NOMO-1 treated with dmso at 0.1 percent for 144 hours (cell line): ENCODE results near the gene ATP6V1G2.

ENCODE experiments used
- DNase-seq: peaks from one replicate; lab custom pipeline; 2025; ENCODE audit not compliant: unreplicated experiment; lab: John Stamatoyannopoulos, UW

The ATP6V1G2 gene

GRCh38 chr6:31548544-31548873 is 2.1 kb upstream of the ATP6V1G2 start:
- no peak for DNase-seq

DNA sequence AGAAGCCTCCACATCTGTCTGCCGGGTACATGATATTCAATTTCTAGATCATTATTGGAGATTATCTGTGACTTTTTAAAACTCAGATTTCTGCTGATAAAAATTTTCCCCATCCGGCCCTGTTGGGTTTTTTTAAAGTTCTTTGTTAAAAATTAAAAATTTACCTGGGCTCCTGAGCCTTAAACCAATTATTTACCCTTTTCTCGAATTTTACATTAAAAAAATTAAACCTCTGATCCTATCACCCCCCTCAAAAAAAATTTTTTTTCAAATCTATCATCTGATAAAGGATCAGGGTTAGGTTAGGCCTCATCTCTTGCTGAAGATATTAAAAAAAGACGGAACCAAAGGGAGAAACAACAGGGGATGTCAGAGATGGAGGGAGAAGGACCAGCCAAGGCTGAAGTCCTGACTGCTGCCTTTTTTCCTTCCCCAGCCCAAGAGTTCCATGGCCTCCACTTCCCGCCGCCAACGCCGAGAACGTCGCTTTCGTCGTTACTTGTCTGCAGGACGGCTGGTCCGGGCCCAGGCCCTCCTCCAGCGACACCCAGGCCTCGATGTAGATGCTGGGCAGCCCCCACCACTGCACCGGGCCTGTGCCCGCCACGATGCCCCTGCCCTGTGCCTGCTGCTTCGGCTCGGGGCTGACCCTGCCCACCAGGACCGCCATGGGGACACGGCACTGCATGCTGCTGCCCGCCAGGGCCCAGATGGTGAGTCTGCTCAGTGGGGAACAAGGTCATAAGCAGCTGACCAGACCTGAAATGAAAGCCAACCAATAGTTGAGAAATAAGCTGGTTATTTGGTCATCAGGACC is 1.5 kb upstream of the ATP6V1G2 start:
- DNase-seq, result no peak

GRCh38 chr6:31546958-31547726 is 734 bp upstream of the ATP6V1G2 start, which contains the start of gene NFKBIL1:
Gene NFKBIL1, plus strand, starts transcription at chr6:31547608. Its CDS starts 87 bp downstream, at chr6:31547695.
- DNase-seq, result peak; percentile 98

DNA sequence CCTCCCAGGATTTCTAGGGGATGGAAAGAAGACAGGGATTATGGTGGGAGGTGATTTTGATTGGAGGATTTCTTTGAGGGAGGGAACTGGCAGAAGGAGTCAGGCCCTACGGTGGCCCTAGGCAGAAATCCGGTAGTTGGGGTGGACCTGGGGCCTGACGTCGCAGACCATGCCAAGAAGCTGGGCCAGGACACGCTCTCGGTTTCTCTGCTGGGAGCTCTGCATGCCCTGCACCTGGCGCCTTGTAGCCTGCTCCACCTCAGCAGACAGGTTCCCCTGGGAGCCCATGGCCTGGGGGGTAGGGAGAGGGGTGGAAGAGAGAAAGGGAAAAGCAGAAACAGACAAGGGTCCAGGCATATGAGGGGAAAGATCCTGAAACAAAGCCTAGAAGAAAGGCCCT is 1.1 kb downstream of the ATP6V1G2 start:
- DNase-seq, result no peak

- DNase-seq, result no peak
These were observed 1.7 kb downstream of the ATP6V1G2 start for GRCh38 chr6:31544676-31545075.

GRCh38 chr6:31543639-31544038 is 2.8 kb downstream of the ATP6V1G2 start:
- DNase-seq, result no peak

- DNase-seq, result peak; percentile 92
These were observed 4.5 kb downstream of the ATP6V1G2 start, which contains the start of gene DDX39B for GRCh38 chr6:31541658-31542521. Gene DDX39B, minus strand, starts transcription at chr6:31542003. Its CDS starts 1,471 bp downstream, at chr6:31540532.

- peak; percentile 69 for DNase-seq
These were observed 5.2 kb downstream of the ATP6V1G2 start for GRCh38 chr6:31541059-31541657.

DNA sequence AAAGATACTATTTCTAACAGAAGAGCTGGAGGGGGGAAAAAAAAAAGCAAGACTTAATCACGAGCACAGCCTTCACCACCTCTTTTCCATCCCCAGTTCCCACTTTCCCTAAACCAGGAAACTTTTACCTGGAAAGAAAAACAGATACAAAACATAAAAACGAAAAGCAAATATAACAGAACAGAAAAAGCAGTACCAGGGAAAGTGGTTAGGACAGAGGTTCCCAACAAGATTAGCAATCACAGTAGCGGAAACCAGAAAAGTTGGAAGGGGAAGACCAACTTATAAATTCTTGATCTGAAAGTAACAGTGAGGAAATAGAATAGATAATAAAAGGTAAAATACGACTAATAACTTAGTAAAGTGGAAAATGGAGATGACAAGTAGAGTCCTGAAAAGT is 5.8 kb downstream of the ATP6V1G2 start:
- DNase-seq, result no peak

DNA sequence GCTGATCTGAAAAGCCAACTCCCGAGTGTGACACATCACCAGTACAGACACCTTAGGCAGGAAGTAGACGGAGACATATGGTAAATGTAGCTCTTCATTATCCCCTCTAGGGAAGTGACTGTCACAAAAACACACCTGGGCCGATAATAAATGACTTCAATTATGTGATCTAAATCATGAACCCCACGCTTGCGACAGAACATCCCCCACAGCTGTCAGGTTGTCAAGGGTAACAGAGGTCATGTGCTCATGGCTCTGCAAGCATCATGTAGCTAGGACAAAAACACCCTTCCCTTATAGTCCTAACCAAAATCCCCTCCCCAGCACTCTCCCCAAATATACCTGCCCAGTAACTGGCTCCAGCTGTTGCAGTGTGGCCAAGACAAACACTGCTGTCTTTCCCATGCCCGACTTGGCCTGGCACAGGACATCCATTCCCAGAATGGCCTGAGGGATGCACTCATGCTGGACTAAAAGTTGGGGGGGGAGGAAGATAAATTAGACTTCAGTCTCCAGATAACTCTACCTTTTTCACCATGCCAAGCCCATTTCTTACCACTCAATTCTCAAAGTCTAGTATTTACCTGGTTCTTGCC is 7.5 kb downstream of the ATP6V1G2 start:
- no peak for DNase-seq

DNA sequence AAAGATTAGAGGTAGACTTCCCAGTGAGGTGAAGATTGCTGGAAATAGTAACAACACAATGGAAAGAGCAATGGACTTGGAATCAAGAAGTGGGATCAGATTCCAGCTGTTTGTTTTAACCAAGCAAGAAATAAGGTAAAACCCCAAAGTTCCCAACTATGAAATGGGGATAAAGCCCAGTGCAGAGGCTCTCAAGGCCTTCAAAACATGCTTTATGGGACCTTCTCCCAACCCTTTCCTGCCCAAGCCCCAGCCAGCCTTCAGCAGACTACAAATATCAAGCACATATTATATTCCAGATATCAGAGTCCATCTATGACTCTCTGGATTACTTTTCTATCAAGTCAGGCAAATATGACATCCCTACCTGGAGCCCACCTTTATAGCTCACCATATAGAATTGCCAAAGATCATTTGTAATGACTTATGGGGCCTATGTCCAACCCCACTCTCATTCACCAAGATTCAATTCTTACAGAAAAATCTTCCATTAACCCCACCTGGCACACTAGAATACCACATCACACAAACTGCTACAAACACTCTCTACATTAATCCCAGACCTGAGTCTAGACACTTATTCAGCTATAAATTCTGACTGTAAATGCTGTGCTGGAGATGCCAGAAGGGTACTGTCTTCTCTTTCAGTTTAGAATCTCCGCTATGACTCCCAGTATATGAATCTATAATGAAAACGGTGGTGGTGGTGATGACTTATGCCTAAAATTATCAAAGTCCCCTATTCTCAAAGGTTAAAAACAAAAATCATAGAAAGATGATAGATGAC is 10.7 kb downstream of the ATP6V1G2 start:
- DNase-seq, result no peak

DNA sequence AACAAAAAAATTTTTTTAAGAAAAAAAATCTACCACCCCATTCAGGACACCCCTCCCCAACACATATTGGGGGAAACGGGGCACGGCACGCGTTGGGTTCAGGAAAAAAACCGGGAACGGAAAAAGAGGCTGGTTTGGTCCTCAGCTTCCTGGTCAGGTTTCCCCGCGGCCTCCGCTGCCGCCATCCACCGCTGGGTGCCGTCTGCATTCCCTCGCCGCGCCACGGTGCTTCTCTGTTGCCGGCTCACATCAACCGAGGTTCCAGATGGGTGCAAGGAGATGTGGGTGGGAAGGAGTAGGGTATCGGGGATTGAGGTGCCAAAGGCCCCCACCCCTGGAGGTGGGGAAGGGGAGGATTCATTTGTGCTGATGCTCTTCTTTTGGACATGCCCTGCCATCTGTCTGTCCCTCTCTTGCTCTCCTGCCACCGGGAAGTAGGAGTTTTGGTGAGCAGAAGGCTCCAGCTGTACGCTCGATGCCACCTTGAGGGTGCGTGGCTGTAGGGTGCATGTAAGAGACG is 11.8 kb downstream of the ATP6V1G2 start:
- DNase-seq, result no peak

GRCh38 chr6:31534011-31534410 is 12.4 kb downstream of the ATP6V1G2 start:
- no peak for DNase-seq

DNA sequence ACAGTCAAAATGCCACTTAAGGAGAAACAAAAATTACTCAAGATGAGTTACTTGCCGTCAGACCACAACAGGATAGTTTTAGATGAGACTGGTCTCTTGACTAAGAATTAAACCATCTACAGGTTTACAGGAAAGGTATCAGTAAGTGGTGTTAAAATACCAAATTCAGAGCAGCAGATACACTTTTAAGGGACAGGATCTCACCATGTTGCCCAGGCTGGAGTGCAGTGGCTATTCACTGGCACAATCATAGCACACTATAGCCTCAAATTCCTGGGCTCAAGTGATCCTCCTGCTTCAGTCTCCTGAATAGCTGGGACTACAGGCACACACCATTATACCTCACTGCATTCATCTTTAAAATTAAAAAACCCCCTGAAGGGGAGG is 13.0 kb downstream of the ATP6V1G2 start:
- no peak for DNase-seq

- DNase-seq, result no peak
These were observed 13.6 kb downstream of the ATP6V1G2 start for GRCh38 chr6:31532644-31533454.

GRCh38 chr6:31531771-31532643 is 14.4 kb downstream of the ATP6V1G2 start:
- DNase-seq, result no peak

- no peak for DNase-seq
These were observed 15.2 kb downstream of the ATP6V1G2 start for GRCh38 chr6:31531162-31531561.

DNA sequence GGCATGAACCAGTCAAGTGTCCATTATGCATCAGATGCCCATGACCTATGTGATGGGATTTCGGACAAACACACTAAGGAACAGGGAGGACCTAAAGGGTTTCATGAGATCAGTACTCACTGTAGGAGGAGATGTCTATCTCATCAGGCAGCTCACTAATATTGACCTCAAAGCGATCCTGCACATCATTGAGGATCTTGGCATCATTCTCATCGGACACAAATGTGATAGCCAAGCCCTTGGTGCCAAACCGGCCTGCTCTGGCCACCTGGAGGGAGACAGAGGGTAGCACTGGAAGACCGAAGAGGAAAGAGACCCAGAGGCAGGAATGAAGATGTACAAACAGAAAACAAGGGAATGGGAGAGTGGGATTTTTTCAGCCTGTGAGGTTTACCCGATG is 15.7 kb downstream of the ATP6V1G2 start:
- no peak for DNase-seq
